GM21423 (cell line): ENCODE measurements around the gene DLG2.

Experiments
- ATAC-seq: cut with Tn5 transposase; IDR thresholded peaks from one replicate; pipeline ENCODE4 v1.9.1; 2021; ENCODE audit warnings: mild to moderate bottlenecking, moderate library complexity; ENCODE audit not compliant: unreplicated experiment

The DLG2 gene

GRCh38 chr11:85572056-85572455 is 55.1 kb downstream of the DLG2 start:
- no peak for ATAC-seq

DNA sequence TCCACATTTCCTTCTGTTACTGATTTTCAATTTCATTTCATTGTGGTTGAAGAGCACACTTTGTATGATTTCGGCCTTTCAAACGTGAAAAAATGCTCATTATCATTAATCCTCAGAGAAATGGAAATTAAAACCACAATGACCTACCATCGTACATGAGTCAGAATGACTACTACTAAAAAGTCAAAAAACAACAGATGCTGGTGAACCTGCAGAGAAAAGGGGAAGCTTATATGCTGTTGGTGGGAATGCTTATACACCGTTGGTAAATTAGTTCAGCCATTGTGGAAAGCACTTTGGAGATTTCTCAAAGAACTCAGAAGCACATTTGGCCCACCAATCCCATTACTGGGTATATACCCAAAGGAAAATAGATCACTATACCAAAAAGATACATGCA is 57.6 kb downstream of the DLG2 start:
- ATAC-seq: no peak

- no peak for ATAC-seq
These were observed 68.7 kb downstream of the DLG2 start for GRCh38 chr11:85558411-85558810.

DNA sequence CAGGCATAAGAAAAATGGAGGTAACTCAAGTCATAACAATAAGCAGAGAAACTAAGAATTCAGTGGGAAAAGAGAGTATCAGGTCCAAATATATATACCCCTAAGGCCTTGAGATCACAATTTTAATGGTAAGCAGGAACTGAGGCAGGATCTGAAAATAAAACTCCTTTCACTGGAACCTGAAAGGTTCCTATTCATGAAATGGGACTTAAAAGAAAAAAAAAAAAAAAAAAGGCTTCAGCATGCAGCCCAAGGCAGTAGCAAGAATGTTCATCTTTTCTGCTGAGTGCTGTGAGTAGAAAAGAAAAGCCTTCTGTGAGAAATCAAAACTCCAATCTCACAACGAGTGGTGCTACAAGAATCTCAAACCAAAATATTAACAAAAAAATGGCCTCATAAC is 75.3 kb downstream of the DLG2 start:
- ATAC-seq: no peak

DNA sequence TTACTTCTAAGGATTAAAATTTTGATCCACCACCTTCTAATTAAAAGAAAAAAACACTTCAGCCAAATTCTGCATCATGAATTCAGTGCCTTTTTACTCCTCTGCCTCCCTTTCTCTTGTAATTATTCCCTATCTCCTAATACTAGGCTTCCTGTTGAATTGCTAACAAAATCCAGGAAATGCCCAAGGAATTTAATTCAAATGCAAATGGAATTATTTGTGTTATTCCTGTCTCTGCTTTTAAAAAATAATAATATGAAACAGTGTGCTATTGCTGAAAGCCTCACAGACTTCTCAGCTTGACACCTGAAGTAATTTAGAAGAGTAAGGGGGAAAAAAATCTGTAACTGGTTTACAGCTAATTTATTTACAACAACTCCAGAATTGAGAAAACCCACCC is 85.5 kb downstream of the DLG2 start:
- no peak for ATAC-seq

- ATAC-seq: no peak
These were observed 86.4 kb downstream of the DLG2 start for GRCh38 chr11:85540635-85541205.

- ATAC-seq: no peak
These were observed 87.0 kb downstream of the DLG2 start for GRCh38 chr11:85540181-85540580.

DNA sequence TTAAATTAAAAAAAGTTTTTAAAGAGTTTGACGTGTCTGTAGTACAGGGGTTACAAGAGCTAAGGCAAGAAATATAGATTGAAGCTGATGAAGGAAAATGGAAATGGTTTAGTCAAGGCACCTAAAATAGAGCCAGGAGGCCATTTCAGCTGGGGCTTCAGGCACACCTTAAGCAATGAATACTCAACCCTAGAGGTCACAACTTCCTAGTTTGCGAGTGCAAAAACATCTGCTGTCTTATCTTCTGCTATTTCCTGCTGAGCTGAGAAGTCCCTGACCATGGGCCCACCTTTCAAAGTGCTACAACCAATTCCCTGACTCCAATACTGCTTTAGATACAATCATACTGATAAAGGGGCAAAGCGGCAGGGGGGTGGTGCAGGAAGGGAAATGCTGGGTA is 87.4 kb downstream of the DLG2 start:
- ATAC-seq: no peak

DNA sequence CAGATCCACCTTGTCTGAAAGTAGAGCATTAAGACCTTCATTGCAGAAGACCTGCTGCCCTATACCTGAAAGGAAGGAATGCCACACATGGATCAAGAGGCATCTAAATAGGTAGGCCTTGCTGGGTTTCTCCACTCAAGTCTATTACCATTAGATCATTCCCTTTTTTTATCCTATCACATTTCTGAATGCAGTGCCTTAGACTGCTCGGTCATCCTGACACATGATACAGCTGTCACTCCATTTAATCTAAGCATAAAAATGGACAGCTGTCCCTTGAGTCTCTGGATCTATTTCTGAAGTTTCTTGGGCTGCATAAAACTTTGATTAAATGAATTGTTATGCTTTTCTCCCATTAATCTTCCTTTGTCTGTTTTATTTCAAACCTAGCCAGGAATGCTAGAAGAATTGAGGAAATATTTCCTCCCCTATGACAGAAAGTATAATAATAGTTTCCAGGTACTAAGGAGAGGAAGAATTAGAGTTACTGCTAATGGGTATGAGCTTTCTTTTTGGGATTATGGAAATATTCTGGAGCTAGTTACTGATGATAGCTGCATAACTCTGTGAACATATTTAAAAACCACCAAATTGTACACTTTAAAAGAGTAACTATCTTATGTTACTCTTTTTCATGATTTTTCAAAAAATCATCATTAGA is 88.0 kb downstream of the DLG2 start:
- no peak for ATAC-seq

DNA sequence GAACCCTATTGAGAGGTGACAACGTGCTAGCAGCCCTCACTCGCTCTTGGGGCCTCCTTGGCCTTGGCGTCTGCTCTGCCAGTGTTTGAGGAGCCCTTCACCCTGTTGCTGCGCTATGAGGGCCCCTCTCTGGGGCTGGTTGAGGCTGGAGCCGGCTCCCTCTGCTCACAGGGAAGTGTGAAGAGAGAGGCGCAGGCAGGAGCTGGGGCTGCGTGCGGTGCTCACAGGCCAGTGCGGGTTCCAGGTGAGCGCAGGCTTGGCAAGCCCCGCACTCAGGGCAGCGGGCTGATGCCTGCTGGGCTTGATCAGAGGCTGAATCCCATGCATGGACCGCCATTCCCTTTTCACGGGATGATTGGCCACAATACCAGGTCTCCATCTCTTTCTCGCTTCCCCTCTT is 90.7 kb downstream of the DLG2 start:
- ATAC-seq: no peak

DNA sequence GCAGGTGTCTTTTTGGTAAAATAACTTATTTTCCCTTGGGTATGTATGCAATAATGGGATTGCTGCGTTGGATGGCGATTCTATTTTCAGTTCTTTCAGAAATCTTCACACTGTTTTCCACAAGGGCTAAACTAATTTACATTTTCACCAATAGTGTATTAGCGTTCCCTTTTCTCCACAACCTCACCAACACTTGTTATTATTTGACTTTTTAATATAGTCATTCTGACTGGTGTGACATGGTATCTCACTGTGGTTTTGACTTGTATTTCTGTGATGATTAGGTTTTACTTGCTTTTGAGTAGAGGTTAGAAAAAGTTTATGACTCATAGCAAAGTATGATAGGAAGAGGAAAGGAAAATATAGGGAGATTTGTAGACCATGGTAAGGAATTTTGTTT is 92.3 kb downstream of the DLG2 start:
- ATAC-seq: no peak

- no peak for ATAC-seq
These were observed 95.8 kb downstream of the DLG2 start for GRCh38 chr11:85531191-85531897.

GRCh38 chr11:85530634-85531033 is 96.5 kb downstream of the DLG2 start:
- ATAC-seq: no peak

GRCh38 chr11:85526564-85526963 is 100.6 kb downstream of the DLG2 start:
- ATAC-seq: no peak

GRCh38 chr11:85525686-85526085 is 101.5 kb downstream of the DLG2 start:
- ATAC-seq: no peak

GRCh38 chr11:85517272-85517671 is 109.9 kb downstream of the DLG2 start:
- ATAC-seq: no peak

GRCh38 chr11:85495918-85496317 is 131.2 kb downstream of the DLG2 start:
- no peak for ATAC-seq

DNA sequence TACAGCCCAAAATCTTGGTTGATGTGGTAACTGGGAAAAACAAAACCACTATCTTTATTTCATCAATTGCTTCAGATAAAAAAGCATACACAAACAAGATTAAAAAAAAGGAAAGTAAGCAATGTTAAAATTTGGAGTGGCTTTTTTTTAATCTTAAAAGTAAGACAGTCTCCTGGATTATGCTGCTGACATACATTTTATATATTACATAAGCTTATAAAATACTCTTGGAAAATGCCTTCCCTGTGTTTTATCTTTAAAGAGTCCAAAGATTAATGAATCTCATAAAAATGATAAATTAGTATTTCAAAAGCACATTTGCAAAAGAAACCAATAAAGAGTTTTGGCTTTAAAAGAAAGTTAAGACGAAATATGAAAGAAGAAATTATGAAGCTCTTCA is 132.7 kb downstream of the DLG2 start:
- ATAC-seq: no peak

DNA sequence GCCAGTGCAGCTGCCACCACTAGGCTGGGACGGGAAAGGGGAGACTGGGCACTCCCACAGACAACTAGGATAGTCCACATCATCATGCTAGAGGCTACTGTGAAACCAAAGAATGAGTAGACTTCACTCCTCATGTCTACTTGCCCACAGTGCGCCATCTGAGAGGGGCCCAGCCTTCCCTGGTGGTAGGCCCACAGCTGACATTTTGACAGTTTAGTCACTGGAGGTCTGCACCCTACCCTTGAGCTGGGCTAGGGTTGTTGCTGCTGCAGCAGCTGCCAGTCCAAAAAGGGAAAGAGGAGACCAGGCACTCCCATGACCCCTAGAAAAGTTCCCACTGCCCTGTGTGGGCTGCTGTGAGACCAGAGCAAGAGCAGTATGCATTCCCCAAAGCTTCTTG is 141.2 kb downstream of the DLG2 start:
- ATAC-seq: no peak

DNA sequence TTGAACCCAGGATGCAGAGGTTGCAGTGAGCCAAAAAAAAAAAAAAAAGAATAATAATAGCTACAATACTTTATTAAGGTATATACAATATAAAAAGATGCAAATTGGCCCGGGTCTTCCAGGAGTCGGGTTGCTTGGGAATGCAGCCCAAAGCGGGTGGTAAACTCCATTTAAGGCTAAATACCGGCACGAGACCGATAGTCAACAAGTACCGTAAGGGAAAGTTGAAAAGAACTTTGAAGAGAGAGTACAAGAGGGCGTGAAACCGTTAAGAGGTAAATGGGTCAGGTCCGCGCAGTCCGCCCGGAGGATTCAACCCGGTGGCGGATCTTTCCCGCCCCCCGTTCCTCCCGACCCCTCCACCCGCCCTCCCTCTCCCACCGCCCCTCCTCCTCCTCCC is 143.3 kb downstream of the DLG2 start:
- ATAC-seq: no peak

DNA sequence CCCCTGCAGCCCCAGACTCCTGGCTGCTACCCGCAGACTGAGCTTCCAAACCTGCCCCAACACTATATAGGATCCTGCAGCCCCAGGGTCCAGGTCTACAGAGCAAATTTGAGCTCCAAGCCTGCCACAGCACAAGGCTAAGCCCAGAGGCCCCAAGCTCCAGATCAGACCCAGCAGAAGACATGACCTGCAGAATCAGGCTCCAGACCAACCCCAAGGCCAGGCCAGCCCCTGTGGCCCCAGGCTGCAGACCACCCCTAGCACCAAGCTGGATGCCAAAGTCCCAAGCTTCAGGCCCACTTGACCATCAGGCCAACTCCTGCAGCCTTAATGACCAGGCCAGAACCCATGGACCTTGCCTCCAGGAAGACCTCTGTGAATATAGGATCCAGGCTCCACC is 145.3 kb downstream of the DLG2 start:
- no peak for ATAC-seq

DNA sequence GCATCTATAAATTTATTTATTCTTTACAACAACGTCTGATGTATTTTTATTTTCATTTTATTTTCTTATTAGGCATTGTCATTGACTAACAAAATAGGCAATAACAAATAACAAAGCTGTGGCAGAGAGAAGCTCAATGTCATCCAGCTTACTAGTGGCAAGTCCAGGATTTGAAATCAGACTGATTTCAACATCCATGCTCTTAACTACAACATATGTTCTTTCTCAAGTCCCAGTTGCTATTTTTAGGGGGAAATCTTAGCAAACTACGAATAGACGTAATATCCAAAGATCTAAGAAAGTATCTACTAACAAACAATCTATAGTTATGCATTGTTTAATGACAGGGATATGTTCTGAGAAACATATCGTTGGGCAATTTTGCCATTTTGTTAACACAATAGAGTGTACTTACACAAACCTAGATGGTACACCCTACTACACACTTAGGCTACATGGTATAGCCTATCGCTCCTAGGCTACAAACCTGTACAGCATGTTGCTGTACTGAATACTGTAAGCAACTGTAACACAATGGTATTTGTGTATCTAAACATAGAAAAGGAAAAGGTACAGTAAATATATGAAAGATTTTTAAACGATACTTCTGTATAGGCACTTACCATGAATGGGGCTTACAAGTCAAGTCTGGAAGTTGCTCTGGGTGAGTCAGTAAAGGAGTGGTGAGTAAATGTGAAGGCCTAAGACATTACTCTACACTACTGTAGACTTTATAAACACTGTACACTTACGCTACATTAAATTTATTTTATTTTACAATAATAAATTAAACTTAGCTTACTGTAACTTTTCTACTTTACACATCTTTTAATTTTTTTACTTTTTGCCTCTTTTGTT is 151.3 kb downstream of the DLG2 start:
- ATAC-seq: no peak
